ENCODE measurements around the gene CCDC85C. TPM values are rescaled to one million over a fixed set of nuclear protein-coding genes. Genes with fewer than 3 reads are reported as not detected.

The CCDC85C gene
- total RNA-seq, 2 experiments from 2014 or later: 6.4 to 15.0 TPM

DNA sequence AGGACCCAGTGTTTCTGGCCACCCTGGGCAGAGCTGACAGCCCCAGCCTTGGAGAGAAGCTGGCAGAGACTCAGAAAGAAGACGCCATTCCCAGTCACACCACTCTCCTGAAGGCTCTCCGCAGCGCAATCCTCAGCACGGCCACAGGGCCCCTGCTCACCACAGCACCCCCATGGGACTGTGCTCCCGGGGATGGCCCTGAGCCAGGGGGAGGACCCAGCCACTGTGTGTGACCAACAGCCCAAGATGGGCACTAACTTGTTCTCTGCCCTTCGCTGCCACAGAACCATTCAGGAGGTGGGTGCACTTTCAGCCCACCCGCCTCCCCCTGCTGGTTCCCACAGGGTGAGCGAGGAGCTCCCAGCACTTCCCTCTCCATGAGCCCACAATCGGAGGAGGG, 65.7 kb downstream of the CCDC85C start:
- Histone ChIP-seq H3K36me3 (ENCODE audit: insufficient read depth, low read length) (no peaks in the 10 kb centered on the region), H3K79me2 (ENCODE audit: insufficient read depth, low read depth, low read length) (no peaks in the 10 kb centered on the region), H3K27ac (ENCODE audit: low read depth, low read length, poor library complexity, severe bottlenecking) (no peak overlapping the region), H3K4me1 (ENCODE audit: insufficient read depth, low read length, poor library complexity, severe bottlenecking) (no peaks in the 10 kb centered on the region), H4K20me1 (ENCODE audit: insufficient read depth, low read length) (no peaks in the 10 kb centered on the region; the same call in 1 of the 2 replicates), H2AFZ (ENCODE audit: low read length) (no peak overlapping the region), H3K9me2 (ENCODE audit: insufficient read depth, low read length) (no peaks in the 10 kb centered on the region), H3K4me3 (ENCODE audit: low read depth, low read length, poor library complexity, severe bottlenecking) (no peak overlapping the region), H3K9me3 (ENCODE audit: low read length) (no peaks in the 10 kb centered on the region), H3K4me2 (ENCODE audit: low read length) (no peak overlapping the region)
- BruUV-seq (replicated peaks): no TSS peak
- POLR2A ChIA-PET: no interaction called here
- intact Hi-C loops (cut with micrococcal nuclease; ENCODE audit: unreplicated experiment): no loop called here
- TF ChIP-seq, protein P1, sequence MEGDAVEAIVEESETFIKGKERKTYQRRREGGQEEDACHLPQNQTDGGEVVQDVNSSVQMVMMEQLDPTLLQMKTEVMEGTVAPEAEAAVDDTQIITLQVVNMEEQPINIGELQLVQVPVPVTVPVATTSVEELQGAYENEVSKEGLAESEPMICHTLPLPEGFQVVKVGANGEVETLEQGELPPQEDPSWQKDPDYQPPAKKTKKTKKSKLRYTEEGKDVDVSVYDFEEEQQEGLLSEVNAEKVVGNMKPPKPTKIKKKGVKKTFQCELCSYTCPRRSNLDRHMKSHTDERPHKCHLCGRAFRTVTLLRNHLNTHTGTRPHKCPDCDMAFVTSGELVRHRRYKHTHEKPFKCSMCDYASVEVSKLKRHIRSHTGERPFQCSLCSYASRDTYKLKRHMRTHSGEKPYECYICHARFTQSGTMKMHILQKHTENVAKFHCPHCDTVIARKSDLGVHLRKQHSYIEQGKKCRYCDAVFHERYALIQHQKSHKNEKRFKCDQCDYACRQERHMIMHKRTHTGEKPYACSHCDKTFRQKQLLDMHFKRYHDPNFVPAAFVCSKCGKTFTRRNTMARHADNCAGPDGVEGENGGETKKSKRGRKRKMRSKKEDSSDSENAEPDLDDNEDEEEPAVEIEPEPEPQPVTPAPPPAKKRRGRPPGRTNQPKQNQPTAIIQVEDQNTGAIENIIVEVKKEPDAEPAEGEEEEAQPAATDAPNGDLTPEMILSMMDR (conservative IDR thresholded peaks at IDR 0.05; ENCODE audit: low read length): no peak
- TF ChIP-seq EZH2phosphoT487 (IDR thresholded peaks at IDR 0.05; ENCODE audit: borderline replicate concordance, low read depth, low read length): no peak
- CTCF ChIA-PET (ENCODE audit: unreplicated experiment): no interaction called here
- no peak for DNase-seq (ENCODE audit: low spot score)

DNA sequence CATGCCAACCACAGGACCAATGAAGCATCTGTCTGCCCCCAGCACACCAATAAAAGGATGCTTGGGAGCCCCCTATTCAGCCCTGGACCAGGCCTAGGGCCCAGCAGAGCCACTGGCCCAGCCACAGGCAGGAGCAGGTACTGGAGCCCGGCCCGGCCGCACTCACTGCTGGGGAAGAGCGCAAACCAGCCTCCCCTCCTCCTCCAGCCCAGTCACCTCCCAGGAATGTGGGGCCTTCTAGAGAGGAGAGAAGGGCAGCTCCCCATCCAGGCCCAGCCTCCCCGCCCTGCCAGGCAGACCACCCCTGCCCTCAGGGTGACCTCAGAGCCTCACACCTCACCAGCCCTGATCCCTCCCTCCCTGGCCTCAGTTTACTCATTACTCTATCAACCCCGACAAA, 66.6 kb downstream of the CCDC85C start:
- ChIA-PET POLR2A (no interaction called here), CTCF (ENCODE audit: unreplicated experiment) (no interaction called here)
- Histone ChIP-seq H3K36me3 (ENCODE audit: insufficient read depth, low read length) (no peaks in the 10 kb centered on the region), H3K9me3 (ENCODE audit: low read length) (no peaks in the 10 kb centered on the region), H3K27ac (ENCODE audit: low read depth, low read length, poor library complexity, severe bottlenecking) (no peak overlapping the region), H3K79me2 (ENCODE audit: insufficient read depth, low read depth, low read length) (no peaks in the 10 kb centered on the region), H3K9me2 (ENCODE audit: insufficient read depth, low read length) (no peaks in the 10 kb centered on the region), H3K4me3 (ENCODE audit: low read depth, low read length, poor library complexity, severe bottlenecking) (no peak overlapping the region), H3K4me1 (ENCODE audit: insufficient read depth, low read length, poor library complexity, severe bottlenecking) (no peaks in the 10 kb centered on the region), H2AFZ (ENCODE audit: low read length) (no peak overlapping the region), H3K4me2 (ENCODE audit: low read length) (no peak overlapping the region), H4K20me1 (ENCODE audit: insufficient read depth, low read length) (no peaks in the 10 kb centered on the region; the same call in 1 of the 2 replicates)
- TF ChIP-seq, protein P1 (conservative IDR thresholded peaks at IDR 0.05; ENCODE audit: low read length): no peak
- no peak for TF ChIP-seq EZH2phosphoT487 (IDR thresholded peaks at IDR 0.05; ENCODE audit: borderline replicate concordance, low read depth, low read length)
- no TSS peak for BruUV-seq (replicated peaks)
- DNase-seq (ENCODE audit: low spot score): no peak
- intact Hi-C loops (cut with micrococcal nuclease; ENCODE audit: unreplicated experiment): no loop called here

DNA sequence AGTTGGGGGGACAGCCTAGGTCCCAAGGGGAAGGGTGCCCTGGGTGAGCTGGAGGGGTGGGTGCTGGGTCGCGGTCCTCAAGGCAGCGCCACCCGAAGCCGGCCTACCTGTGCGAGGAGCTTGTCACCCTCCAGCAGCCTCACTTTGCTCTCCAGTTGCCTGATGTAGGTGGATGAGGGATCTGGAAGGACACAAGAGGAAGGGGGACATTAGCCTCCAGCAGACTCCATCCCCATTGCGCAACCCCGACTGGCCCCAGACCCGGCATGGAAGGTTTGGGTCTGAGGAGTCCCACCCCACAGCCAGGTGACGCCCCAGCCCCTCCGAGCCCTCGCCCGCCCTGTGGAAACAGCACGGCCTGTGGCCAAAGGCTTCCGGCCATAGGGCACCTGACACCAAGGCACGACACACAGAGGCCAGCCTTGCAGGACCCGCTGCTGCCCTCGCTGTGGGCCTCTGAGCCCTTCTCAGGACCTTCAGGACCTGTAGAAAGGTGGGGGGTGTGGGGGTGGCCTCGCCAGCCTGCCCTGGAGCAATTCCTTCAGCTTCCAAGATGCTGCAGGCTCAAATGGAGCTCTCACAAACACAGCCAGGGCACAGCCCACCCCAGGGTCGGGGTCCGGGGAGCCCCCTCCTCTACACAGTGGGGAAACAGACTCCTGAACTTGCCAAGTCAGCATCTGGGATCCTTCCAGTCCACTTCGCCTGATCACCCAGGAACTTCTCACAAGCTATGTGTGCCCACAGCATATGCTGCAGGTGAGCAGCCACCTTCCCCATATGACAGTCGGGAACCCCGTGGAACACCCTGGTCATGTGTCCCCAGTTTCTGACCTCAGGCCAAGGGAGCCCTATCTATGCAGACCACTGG, 67.9 kb downstream of the CCDC85C start:
- H3K36me3 ChIP-seq (ENCODE audit: insufficient read depth, low read length): no peaks in the 10 kb centered on the region
- H3K4me1 ChIP-seq (ENCODE audit: insufficient read depth, low read length, poor library complexity, severe bottlenecking): no peaks in the 10 kb centered on the region
- ChIA-PET POLR2A (no interaction called here), CTCF (ENCODE audit: unreplicated experiment) (no interaction called here)
- DNase-seq (ENCODE audit: low spot score): no peak
- H3K4me3 ChIP-seq (ENCODE audit: low read depth, low read length, poor library complexity, severe bottlenecking): no peak overlapping the region
- H3K27ac ChIP-seq (ENCODE audit: low read depth, low read length, poor library complexity, severe bottlenecking): no peak overlapping the region
- H3K4me2 ChIP-seq (ENCODE audit: low read length): no peak overlapping the region
- BruUV-seq (replicated peaks): no TSS peak
- no peaks in the 10 kb centered on the region for H4K20me1 ChIP-seq (ENCODE audit: insufficient read depth, low read length)
- no peak overlapping the region for H2AFZ ChIP-seq (ENCODE audit: low read length)
- no peaks in the 10 kb centered on the region for H3K9me2 ChIP-seq (ENCODE audit: insufficient read depth, low read length)
- intact Hi-C loops (cut with micrococcal nuclease; ENCODE audit: unreplicated experiment): no loop called here
- no peaks in the 10 kb centered on the region for H3K79me2 ChIP-seq (ENCODE audit: insufficient read depth, low read depth, low read length)
- H3K9me3 ChIP-seq (ENCODE audit: low read length): no peaks in the 10 kb centered on the region
- TF ChIP-seq, protein P1 (conservative IDR thresholded peaks at IDR 0.05; ENCODE audit: low read length): no peak
- TF ChIP-seq EZH2phosphoT487 (IDR thresholded peaks at IDR 0.05; ENCODE audit: borderline replicate concordance, low read depth, low read length): no peak

All from OCI-LY7 (cell line).